Uterus (tissue), 2 donors: Measurements from ENCODE around the gene ICAM2.

Experiments
- CTCF ChIP-seq, 4 experiments: fragments of 200-600 bp in 2 of 4; fragments of 450-650 bp in 2 of 4; sonication (generic) in 2 of 4; IDR thresholded peaks; one replicate each; pipeline ENCODE4 v1.5.1; 2016 to 2019; ENCODE audit warnings: antibody characterized with exemption in 4 of 4, mild to moderate bottlenecking in 2 of 4, moderate library complexity in 1 of 4
- POLR2A ChIP-seq, 2 donors: fragments of 450-650 bp; IDR thresholded peaks; one replicate each; pipeline ENCODE4 v1.6.1; 2016; ENCODE audit warnings: antibody characterized with exemption in 2 of 2, mild to moderate bottlenecking in 1 of 2, moderate library complexity in 1 of 2

- no peak for TF ChIP-seq CTCF (IDR thresholded peaks at IDR 0.05)
- no peak for TF ChIP-seq POLR2A (IDR thresholded peaks at IDR 0.05)
Measured at GRCh38 chr17:64048805-64049204, 28.4 kb upstream of the ICAM2 start.
